WERI-Rb-1 (cell line): ENCODE measurements around the gene CCDC183.

ENCODE experiments used
- DNase-seq: peaks from one replicate; pipeline ENCODE4 v3.0.0-alpha.2; 2020
- H3K27ac ChIP-seq: fragments of 250-450 bp; sonication (Bioruptor Pico); 2 replicates; pipeline ENCODE4 v1.5.1; 2020; ENCODE audit warnings: mild to moderate bottlenecking, moderate library complexity
- H3K27me3 ChIP-seq: fragments of 250-450 bp; sonication (Bioruptor Pico); 2 replicates; pipeline ENCODE4 v1.5.1; 2021; ENCODE audit warnings: mild to moderate bottlenecking, low read depth, moderate library complexity; ENCODE audit not compliant: insufficient read depth, severe bottlenecking
- H3K36me3 ChIP-seq: fragments of 250-450 bp; sonication (Bioruptor Pico); 2 replicates; pipeline ENCODE4 v1.5.1; 2020; ENCODE audit warnings: mild to moderate bottlenecking, moderate library complexity
- H3K4me3 ChIP-seq: 2 replicates; pipeline ENCODE4 v1.5.1; 2011; ENCODE audit warnings: low read depth, mild to moderate bottlenecking, control low read depth, low read length
- H3K9me3 ChIP-seq: fragments of 250-450 bp; sonication (Bioruptor Pico); 2 replicates; pipeline ENCODE4 v1.5.1; 2021; ENCODE audit warnings: mild to moderate bottlenecking, moderate library complexity; ENCODE audit not compliant: severe bottlenecking
- TF ChIP-seq, protein P1 (sequence below): IDR thresholded peaks from 2 replicates; pipeline ENCODE4 v1.5.1; 2011; ENCODE audit warnings: low read depth, mild to moderate bottlenecking, control low read depth, inconsistent platforms, low read length

CCDC183 gene

DNA sequence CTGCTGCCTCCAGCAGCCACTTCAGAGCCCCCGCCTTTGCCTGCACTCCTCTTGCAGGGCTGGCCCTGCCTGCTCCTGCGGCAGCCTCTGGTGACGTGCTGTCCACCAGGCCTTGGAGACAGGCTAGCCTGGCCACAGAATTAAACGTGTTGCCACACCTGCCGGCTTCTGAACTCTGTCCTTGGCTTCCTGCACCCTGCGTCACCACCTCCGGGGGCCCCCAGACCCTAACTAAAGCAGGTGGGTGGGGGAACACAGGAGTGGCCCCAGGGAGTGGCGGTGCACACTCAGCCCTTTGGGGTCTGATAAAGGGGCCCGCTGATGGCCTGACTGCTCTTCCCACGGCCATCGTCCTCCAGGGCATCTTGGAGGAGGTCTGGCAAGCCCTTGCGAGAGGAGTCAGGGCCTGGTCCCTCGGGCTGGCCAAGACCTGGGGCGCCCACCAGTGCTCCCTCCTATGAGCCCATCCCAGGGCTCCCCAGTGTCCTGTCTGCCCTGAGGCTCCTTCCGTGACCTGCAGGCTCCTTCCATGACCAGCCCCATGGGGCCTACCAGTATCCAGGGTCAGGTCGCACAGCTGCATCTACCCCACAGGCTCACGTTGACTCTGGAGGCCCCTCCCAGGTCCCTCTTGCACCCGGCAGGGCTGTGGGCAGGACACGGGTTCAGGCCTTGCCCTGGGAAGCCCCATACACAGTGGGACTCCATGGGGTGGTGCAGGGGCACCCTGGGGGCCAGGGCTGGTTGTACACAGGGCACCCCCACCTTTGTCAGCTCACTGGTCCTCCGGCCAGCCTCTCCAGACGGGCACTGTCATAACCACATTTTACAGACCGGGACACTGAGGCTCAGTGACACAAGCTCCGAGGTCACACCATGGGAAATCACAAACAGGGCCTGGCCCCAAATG lies 55.0 kb downstream of the CCDC183 start:
- Histone ChIP-seq H3K4me3 (no peak overlapping the region), H3K27ac (no peak overlapping the region)
- DNase-seq = no peak

DNA sequence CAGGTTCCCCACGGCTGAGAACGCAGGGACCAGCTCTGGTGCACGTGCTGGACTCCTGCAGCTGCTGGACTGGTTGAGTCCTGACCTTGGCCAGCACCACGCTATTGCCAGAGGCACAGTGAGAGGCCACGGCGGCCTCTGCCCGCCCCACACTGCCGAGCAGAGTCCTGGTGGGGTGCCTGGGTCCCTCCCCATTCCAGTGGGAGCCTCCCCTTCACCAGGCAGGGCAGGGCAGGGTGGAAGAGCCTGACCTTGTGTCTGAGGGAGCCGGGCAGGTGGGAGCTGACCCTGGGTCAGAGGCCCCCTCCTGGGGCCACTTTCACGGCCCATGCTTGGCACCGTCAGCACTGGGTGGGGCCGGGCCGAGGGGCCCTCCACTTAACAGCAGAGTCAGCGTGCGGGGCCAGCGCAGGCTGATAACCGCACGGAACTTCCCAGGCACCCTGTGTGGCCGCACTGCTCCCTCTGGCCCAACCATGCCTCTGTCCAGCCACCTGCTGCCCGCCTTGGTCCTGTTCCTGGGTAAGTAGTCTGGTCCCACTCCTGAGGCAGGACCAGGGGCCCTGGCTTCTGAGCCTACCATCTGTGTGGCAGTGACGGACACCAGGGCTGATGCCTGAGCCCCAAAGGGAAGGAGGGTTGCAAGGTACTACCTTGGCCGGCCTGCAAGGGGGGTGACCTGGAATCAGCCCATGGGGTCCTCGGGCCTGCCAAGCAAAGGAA lies 56.0 kb downstream of the CCDC183 start, which contains the start of gene MAMDC4:
Gene MAMDC4 (plus strand): TSS at position 406 of the 723 bp plus-strand sequence. CDS start 71 bp downstream, at position 477.
- no peaks in the 10 kb centered on the region for H3K9me3 ChIP-seq

More for the DNA sequence above, 55.0 kb downstream of the CCDC183 start:
- H3K9me3 ChIP-seq = no peaks in the 10 kb centered on the region
- H3K27me3 ChIP-seq = no peaks in the 10 kb centered on the region
- peaks cover 41% of the 10 kb centered on the region for H3K36me3 ChIP-seq
- TF ChIP-seq, protein P1, sequence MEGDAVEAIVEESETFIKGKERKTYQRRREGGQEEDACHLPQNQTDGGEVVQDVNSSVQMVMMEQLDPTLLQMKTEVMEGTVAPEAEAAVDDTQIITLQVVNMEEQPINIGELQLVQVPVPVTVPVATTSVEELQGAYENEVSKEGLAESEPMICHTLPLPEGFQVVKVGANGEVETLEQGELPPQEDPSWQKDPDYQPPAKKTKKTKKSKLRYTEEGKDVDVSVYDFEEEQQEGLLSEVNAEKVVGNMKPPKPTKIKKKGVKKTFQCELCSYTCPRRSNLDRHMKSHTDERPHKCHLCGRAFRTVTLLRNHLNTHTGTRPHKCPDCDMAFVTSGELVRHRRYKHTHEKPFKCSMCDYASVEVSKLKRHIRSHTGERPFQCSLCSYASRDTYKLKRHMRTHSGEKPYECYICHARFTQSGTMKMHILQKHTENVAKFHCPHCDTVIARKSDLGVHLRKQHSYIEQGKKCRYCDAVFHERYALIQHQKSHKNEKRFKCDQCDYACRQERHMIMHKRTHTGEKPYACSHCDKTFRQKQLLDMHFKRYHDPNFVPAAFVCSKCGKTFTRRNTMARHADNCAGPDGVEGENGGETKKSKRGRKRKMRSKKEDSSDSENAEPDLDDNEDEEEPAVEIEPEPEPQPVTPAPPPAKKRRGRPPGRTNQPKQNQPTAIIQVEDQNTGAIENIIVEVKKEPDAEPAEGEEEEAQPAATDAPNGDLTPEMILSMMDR = no peak

DNA sequence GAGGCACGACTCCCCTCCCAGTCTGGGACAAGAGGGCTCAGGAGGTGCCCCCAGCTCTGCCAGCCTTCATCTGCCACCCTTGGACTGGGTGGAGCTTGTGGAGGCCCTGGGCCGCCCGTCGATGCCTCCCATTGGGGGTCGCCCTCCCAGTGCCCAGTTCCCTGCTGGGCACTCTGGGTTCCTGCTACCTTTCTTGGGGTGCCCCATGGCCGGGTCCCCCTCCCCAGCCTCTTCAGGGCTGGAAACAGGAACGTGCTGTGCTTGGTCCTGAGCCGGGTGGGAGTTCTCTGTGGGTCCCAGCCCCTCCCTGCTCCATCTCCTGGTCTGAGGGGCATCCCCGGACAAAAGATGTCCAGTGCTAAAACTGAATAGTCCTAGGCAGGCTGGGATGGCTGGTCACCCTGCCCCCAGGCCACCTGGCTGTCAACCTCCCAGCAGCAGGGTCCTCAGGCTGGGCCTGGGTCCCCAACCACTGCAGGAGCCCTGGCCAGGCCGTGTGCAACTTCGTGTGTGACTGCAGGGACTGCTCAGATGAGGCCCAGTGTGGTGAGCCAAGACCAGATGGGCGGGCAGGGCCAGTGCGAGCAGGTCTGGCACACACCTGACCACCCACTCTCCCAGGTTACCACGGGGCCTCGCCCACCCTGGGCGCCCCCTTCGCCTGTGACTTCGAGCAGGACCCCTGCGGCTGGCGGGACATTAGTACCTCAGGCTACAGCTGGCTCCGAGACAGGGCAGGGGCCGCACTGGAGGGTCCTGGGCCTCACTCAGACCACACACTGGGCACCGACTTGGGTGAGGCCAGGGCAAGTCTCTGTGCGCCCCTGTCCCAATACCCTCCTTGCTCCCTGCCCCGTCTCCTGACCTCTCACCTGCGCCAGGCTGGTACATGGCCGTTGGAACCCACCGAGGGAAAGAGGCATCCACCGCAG lies 56.8 kb downstream of the CCDC183 start:
- Histone ChIP-seq H3K4me3 (no peak overlapping the region), H3K27ac (no peak overlapping the region), H3K36me3 (peaks cover 54% of the 10 kb centered on the region), H3K27me3 (no peaks in the 10 kb centered on the region), H3K9me3 (no peaks in the 10 kb centered on the region)
- no peak for DNase-seq
- TF ChIP-seq, protein P1 = no peak

More for the DNA sequence above, 56.0 kb downstream of the CCDC183 start, which contains the start of gene MAMDC4:
- DNase-seq = no peak
- Histone ChIP-seq H3K36me3 (peaks cover 47% of the 10 kb centered on the region), H3K4me3 (no peak within 1 kb of the TSS), H3K27me3 (no peaks in the 10 kb centered on the region), H3K27ac (no peak within 1 kb of the TSS)
- TF ChIP-seq, protein P1 = no peak

DNA sequence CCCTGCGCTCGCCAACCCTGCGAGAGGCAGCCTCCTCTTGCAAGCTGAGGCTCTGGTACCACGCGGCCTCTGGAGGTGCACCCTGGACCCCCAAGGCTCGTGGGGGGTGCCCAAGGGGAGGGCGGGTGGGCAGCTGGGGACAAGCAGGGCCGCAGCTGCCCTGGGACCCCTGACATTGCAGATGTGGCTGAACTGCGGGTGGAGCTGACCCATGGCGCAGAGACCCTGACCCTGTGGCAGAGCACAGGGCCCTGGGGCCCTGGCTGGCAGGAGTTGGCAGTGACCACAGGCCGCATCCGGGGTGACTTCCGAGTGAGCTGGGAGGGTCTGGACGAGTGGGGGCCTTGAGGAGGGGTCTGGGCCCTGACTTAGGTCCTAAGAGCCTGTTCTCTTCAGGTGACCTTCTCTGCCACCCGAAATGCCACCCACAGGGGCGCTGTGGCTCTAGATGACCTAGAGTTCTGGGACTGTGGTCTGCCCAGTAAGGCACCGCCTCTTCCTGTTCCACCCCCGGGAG lies 57.5 kb downstream of the CCDC183 start:
- TF ChIP-seq, protein P1 = no peak
- Histone ChIP-seq H3K27ac (no peak overlapping the region), H3K4me3 (no peak overlapping the region), H3K9me3 (no peaks in the 10 kb centered on the region), H3K27me3 (no peaks in the 10 kb centered on the region), H3K36me3 (peaks cover 61% of the 10 kb centered on the region)
- no peak for DNase-seq

DNA sequence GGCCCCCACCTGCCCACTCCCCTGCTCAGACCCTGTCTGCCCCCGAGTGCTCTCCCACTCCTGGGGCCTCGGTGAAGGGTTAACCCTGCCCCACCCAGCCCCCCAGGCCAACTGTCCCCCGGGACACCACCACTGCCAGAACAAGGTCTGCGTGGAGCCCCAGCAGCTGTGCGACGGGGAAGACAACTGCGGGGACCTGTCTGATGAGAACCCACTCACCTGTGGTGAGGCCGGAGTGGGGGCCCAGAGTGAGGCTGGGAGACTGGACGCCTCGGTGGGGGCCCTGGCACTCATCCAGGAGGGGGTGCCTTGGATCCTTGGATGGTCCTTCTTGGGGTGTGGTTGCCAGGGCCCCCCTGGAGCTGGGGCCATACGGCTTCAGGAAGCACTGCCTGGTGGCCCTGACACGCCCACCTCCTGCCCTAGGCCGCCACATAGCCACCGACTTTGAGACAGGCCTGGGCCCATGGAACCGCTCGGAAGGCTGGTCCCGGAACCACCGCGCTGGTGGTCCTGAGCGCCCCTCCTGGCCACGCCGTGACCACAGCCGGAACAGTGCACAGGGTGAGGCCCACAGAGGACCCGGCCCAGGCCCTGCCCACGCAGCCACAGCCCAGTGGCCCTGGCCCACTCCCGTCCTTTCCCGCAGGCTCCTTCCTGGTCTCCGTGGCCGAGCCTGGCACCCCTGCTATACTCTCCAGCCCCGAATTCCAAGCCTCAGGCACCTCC lies 58.1 kb downstream of the CCDC183 start:
- Histone ChIP-seq H3K27ac (no peak overlapping the region; the same call in 1 of the 2 replicates), H3K36me3 (peaks cover 67% of the 10 kb centered on the region), H3K9me3 (no peaks in the 10 kb centered on the region), H3K4me3 (no peak overlapping the region), H3K27me3 (no peaks in the 10 kb centered on the region)
- no peak for DNase-seq
- TF ChIP-seq, protein P1 = no peak
